PFSK-1 (cell line): ENCODE results near the gene R3HDM1.

Source experiments
- FOXP2 ChIP-seq: optimal IDR thresholded peaks from 2 replicates; pipeline ENCODE3; 2011; ENCODE audit warnings: borderline replicate concordance, control low read depth, inconsistent platforms; ENCODE audit not compliant: insufficient read depth; ENCODE audit errors: extremely low read length, extremely low read depth
- POLR2AphosphoS5 ChIP-seq: IDR thresholded peaks from 2 replicates; pipeline ENCODE4 v1.6.1; 2012; ENCODE audit warnings: low read depth, mild to moderate bottlenecking, control low read depth, low read length, moderate library complexity
- SIN3A ChIP-seq: IDR thresholded peaks from 2 replicates; pipeline ENCODE4 v1.6.1; 2012; ENCODE audit warnings: mild to moderate bottlenecking, low read length, moderate library complexity, borderline replicate concordance; ENCODE audit not compliant: insufficient read depth
- TAF1 ChIP-seq: IDR thresholded peaks from 2 replicates; pipeline ENCODE4 v1.6.1; 2012; ENCODE audit warnings: low read length, control low read depth, borderline replicate concordance; ENCODE audit not compliant: insufficient read depth
- TF ChIP-seq, protein P1 (sequence below), 2 experiments: IDR thresholded peaks; 2 replicates each; pipeline versions ENCODE4 v1.6.1 to v1.8.0; 2011 to 2012; ENCODE audit warnings: low read depth in 2 of 2, low read length in 2 of 2, control low read depth in 1 of 2, inconsistent platforms in 1 of 2, mild to moderate bottlenecking in 1 of 2, moderate library complexity in 1 of 2; ENCODE audit not compliant: insufficient read depth in 1 of 2

The R3HDM1 gene

GRCh38 chr2:135603543-135603942, 72.3 kb downstream of the R3HDM1 start:
- TF ChIP-seq, protein P1, sequence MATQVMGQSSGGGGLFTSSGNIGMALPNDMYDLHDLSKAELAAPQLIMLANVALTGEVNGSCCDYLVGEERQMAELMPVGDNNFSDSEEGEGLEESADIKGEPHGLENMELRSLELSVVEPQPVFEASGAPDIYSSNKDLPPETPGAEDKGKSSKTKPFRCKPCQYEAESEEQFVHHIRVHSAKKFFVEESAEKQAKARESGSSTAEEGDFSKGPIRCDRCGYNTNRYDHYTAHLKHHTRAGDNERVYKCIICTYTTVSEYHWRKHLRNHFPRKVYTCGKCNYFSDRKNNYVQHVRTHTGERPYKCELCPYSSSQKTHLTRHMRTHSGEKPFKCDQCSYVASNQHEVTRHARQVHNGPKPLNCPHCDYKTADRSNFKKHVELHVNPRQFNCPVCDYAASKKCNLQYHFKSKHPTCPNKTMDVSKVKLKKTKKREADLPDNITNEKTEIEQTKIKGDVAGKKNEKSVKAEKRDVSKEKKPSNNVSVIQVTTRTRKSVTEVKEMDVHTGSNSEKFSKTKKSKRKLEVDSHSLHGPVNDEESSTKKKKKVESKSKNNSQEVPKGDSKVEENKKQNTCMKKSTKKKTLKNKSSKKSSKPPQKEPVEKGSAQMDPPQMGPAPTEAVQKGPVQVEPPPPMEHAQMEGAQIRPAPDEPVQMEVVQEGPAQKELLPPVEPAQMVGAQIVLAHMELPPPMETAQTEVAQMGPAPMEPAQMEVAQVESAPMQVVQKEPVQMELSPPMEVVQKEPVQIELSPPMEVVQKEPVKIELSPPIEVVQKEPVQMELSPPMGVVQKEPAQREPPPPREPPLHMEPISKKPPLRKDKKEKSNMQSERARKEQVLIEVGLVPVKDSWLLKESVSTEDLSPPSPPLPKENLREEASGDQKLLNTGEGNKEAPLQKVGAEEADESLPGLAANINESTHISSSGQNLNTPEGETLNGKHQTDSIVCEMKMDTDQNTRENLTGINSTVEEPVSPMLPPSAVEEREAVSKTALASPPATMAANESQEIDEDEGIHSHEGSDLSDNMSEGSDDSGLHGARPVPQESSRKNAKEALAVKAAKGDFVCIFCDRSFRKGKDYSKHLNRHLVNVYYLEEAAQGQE (IDR thresholded peaks at IDR 0.05; ENCODE audit: insufficient read depth in 1 of 2, low read depth in 2 of 2, low read length in 2 of 2) = no peak
- TF ChIP-seq FOXP2 = no peak

DNA sequence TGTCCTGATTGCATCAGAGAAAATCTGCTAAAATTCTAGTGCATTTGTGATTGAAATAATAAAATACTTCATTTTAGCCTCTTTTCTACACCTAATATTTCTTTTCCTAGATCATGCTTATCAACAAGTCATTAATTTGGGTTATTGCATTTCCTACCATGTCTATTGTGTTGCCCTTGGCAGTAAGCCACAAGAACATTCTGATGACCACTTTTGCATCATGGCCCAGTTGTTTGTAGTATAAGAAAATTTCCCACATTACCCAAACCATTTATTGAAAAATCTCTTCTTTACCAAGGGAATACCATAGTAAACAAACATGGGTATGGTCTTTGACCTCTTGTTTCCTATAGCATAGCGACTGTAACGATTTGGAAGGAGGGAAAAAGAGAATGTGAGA, 76.3 kb downstream of the R3HDM1 start:
- no peak for TF ChIP-seq POLR2AphosphoS5

GRCh38 chr2:135612319-135612718, 81.0 kb downstream of the R3HDM1 start:
- TF ChIP-seq TAF1 = no peak

- TF ChIP-seq POLR2AphosphoS5 = no peak
- TF ChIP-seq SIN3A = no peak
- TF ChIP-seq, protein P1 (IDR thresholded peaks at IDR 0.05; ENCODE audit: insufficient read depth in 1 of 2, low read depth in 2 of 2, low read length in 2 of 2) = no peak
- no peak for TF ChIP-seq FOXP2
- no peak for TF ChIP-seq TAF1
Observed at GRCh38 chr2:135615404-135615803, 84.1 kb downstream of the R3HDM1 start.

DNA sequence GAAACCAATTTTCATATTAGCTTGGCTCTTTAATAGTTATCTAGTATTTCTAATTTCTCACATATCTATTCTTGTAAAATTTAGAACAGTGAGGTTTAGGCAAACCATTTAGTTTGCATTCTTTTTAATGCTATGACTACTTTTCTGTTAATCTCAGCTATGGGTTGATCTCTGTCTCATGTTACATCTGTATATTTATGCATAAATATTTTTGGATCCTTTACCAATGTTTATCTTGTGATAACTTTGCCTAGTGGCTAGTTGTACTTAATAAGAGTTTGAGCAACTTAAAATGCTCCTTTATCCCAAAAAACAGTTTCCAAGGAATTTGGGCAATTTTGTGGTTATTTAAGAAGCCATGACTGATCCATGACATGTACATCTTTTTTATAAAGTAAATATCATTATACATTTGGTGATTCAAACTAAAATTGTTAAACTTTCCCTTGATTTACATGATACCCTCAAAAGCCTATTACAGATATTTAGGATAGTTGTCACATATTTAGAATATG, 86.3 kb downstream of the R3HDM1 start:
- TF ChIP-seq SIN3A (no peak), POLR2AphosphoS5 (no peak), TAF1 (no peak), FOXP2 (no peak)
- TF ChIP-seq, protein P1 (IDR thresholded peaks at IDR 0.05; ENCODE audit: insufficient read depth in 1 of 2, low read depth in 2 of 2, low read length in 2 of 2) = no peak

- TF ChIP-seq SIN3A = no peak
- TF ChIP-seq, protein P1 (IDR thresholded peaks at IDR 0.05; ENCODE audit: insufficient read depth in 1 of 2, low read depth in 2 of 2, low read length in 2 of 2) = no peak
- TF ChIP-seq FOXP2 = no peak
Observed at GRCh38 chr2:135620198-135620597, 88.9 kb downstream of the R3HDM1 start.
